ENCODE results near the gene MGAT5B. TPM values are rescaled to one million over a fixed set of nuclear protein-coding genes. Genes with fewer than 3 reads are reported as not detected.
"Not testable (repeated sequence)": the region's sequence is repeated elsewhere in the genome, so short reads cannot be mapped to it uniquely, and the experiment has no call there.

The MGAT5B gene
- total RNA-seq, 6 experiments from 2014 or later, result 1.5 to 2.3 (median 1.8) TPM

DNA sequence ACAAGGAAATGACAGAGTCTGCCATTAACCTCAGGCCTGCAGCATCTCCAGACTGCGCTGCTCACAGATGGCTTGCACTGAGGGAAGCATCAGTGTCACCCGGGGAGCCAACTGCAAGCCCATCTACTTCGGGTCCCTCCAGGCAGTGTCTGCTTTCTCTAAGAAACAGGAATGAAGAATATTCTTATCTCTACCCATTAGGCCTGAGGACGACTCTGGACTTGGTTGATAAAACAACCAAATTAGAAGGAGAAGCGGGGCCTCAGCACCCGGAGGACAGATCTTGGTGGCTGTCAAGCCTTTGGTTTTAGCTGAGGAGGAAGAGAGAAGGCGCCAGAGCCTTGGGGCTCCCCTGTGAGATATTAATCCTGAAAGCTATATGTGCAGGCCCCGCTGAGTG, 19.5 kb upstream of the MGAT5B start:
- Mint-ChIP-seq H3K36me3 (ENCODE audit: low read depth) (no peaks in the 10 kb centered on the region), H3K27me3 (ENCODE audit: insufficient read depth) (peaks cover 31% of the 10 kb centered on the region), H3K4me3 (no peak overlapping the region), H3K9me3 (no peaks in the 10 kb centered on the region), H3K4me1 (ENCODE audit: low read depth) (peaks cover 6% of the 10 kb centered on the region), H3K27ac (no peak overlapping the region)
- no peak for DNase-seq
- TF ChIP-seq CTCF (IDR thresholded peaks at IDR 0.05), result no peak

DNA sequence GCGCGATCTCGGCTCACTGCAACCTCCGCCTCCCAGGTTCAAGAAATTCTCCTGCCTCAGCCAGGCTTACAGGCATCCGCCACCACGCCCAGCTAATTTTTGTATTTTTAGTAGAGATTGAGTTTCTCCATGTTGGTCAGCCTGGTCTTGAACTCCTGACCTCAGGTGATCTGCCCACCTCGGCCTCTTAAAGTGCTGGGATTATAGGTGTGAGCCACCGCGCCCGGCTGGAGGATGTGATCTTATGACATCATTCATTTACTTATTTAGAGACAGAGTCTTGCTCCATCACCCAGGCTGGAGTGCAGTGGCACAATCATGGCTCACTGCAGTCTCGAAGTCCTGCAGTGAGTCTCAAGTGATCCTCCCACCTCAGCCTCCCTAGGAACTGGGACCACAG, 19.0 kb upstream of the MGAT5B start:
- H3K9me3 Mint-ChIP-seq; H3K4me1 Mint-ChIP-seq (ENCODE audit: low read depth); H3K4me3 Mint-ChIP-seq; H3K27ac Mint-ChIP-seq; DNase-seq; H3K36me3 Mint-ChIP-seq (ENCODE audit: low read depth): not testable (repeated sequence)
- peaks cover 33% of the 10 kb centered on the region for H3K27me3 Mint-ChIP-seq (ENCODE audit: insufficient read depth)

- no peak overlapping the region for H3K27ac Mint-ChIP-seq
- H3K27me3 Mint-ChIP-seq (ENCODE audit: insufficient read depth), result peaks cover 39% of the 10 kb centered on the region
- H3K9me3 Mint-ChIP-seq, result no peaks in the 10 kb centered on the region
- no peak for DNase-seq
- no peak for TF ChIP-seq CTCF (IDR thresholded peaks at IDR 0.05)
- H3K36me3 Mint-ChIP-seq (ENCODE audit: low read depth), result no peaks in the 10 kb centered on the region
- H3K4me3 Mint-ChIP-seq, result no peak overlapping the region
- peaks cover 4% of the 10 kb centered on the region for H3K4me1 Mint-ChIP-seq (ENCODE audit: low read depth)
Measured at GRCh38 chr17:76852843-76853242, 15.4 kb upstream of the MGAT5B start.

- Mint-ChIP-seq H3K36me3 (ENCODE audit: low read depth) (no peaks in the 10 kb centered on the region), H3K9me3 (no peaks in the 10 kb centered on the region), H3K27ac (no peak overlapping the region), H3K4me3 (no peak overlapping the region), H3K27me3 (ENCODE audit: insufficient read depth) (peaks cover 50% of the 10 kb centered on the region), H3K4me1 (ENCODE audit: low read depth) (peaks cover 9% of the 10 kb centered on the region)
- TF ChIP-seq CTCF (IDR thresholded peaks at IDR 0.05), result no peak
- no peak for DNase-seq
Measured at GRCh38 chr17:76855105-76855504, 13.1 kb upstream of the MGAT5B start.

DNA sequence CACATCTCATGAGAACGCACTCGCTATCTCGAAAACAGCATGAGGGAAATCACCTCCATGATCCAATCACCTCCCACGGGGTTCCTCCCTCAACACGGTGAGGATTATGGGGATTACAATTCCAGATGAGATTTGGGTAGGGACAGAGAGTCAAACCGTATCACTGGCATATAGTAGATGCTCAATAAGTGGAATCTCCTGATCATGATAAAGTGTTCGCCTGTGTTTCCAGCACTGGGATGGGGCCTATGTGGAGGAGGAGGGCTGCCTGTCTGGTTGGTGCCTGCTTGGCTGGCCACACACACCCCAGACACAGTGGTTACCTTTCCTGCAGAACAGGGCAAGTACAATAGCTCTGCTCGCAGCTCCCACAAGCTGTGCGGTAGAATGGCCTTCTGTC, 6.1 kb upstream of the MGAT5B start:
- no peak overlapping the region for H3K4me3 Mint-ChIP-seq
- H3K36me3 Mint-ChIP-seq (ENCODE audit: low read depth), result no peaks in the 10 kb centered on the region
- TF ChIP-seq CTCF (IDR thresholded peaks at IDR 0.05), result no peak
- peaks cover 36% of the 10 kb centered on the region for H3K27me3 Mint-ChIP-seq (ENCODE audit: insufficient read depth)
- no peaks in the 10 kb centered on the region for H3K9me3 Mint-ChIP-seq
- DNase-seq, result no peak
- no peak overlapping the region for H3K27ac Mint-ChIP-seq
- peaks cover 15% of the 10 kb centered on the region for H3K4me1 Mint-ChIP-seq (ENCODE audit: low read depth)

DNA sequence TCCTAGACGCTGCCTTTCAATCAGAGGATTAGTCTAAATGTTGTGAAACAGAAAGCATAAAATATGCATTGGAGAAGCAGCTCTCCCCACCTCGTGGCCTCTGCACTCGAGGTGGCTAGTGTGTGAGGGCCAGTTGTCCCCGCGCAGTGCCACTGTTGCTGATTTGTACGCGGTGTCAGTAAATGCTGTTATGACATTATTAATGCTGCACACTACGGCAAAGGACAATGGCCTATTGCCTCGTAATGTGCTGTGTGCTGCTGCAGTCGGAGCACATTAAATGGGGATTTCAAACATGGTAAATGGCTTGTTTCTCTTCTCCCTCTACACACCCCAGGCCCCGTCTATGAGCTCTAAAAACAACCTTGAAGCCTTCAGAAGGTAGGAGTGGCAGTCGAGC, 5.7 kb upstream of the MGAT5B start:
- Mint-ChIP-seq H3K4me1 (ENCODE audit: low read depth) (peaks cover 19% of the 10 kb centered on the region), H3K27ac (no peak overlapping the region), H3K36me3 (ENCODE audit: low read depth) (no peaks in the 10 kb centered on the region), H3K27me3 (ENCODE audit: insufficient read depth) (peaks cover 35% of the 10 kb centered on the region), H3K9me3 (no peaks in the 10 kb centered on the region), H3K4me3 (no peak overlapping the region)
- no peak for DNase-seq
- TF ChIP-seq CTCF (IDR thresholded peaks at IDR 0.05), result no peak

All from HFFc6 (cell line).